Measurements from ENCODE around the gene ORC3.

The ORC3 gene

GRCh38 chr6:87628424-87628823, 38.5 kb downstream of the ORC3 start:
- Histone ChIP-seq H3K36me3 (ENCODE audit: control insufficient read depth in 5 of 5, insufficient read depth in 5 of 5, low read length in 5 of 5) (peaks cover 4 to 10% (median 6%) of the 10 kb centered on the region in 5 donors), H3K9me3 (ENCODE audit: control insufficient read depth in 5 of 5, low read length in 5 of 5) (no peaks in the 10 kb centered on the region), H3K27me3 (ENCODE audit: control insufficient read depth in 5 of 5, insufficient read depth in 4 of 5, low read length in 5 of 5) (no peaks in the 10 kb centered on the region), H3K4me1 (ENCODE audit: control insufficient read depth in 5 of 5, insufficient read depth in 5 of 5, low read length in 5 of 5) (peaks cover 0 to 8% (median 0%) of the 10 kb centered on the region in 5 donors), H3K9ac (ENCODE audit: low read length in 5 of 5) (no peak overlapping the region), H3K27ac (ENCODE audit: low read depth, low read length) (no peak overlapping the region), H3K4me3 (ENCODE audit: low read depth in 1 of 5, low read length in 5 of 5) (no peak overlapping the region)

- no peak overlapping the region for H3K4me3 ChIP-seq (ENCODE audit: low read depth in 1 of 5, low read length in 5 of 5)
- H3K4me1 ChIP-seq (ENCODE audit: control insufficient read depth in 5 of 5, insufficient read depth in 5 of 5, low read length in 5 of 5) = peaks cover 0 to 8% (median 0%) of the 10 kb centered on the region in 5 donors
- H3K27ac ChIP-seq (ENCODE audit: low read depth, low read length) = no peak overlapping the region
- peaks cover 4 to 8% (median 6%) of the 10 kb centered on the region in 5 donors for H3K36me3 ChIP-seq (ENCODE audit: control insufficient read depth in 5 of 5, insufficient read depth in 5 of 5, low read length in 5 of 5)
- no peaks in the 10 kb centered on the region for H3K27me3 ChIP-seq (ENCODE audit: control insufficient read depth in 5 of 5, insufficient read depth in 4 of 5, low read length in 5 of 5)
- no peak overlapping the region for H3K9ac ChIP-seq (ENCODE audit: low read length in 5 of 5)
- no peaks in the 10 kb centered on the region for H3K9me3 ChIP-seq (ENCODE audit: control insufficient read depth in 5 of 5, low read length in 5 of 5)
Observed at GRCh38 chr6:87628881-87629280, 38.9 kb downstream of the ORC3 start.

GRCh38 chr6:87630746-87631145, 40.8 kb downstream of the ORC3 start:
- Histone ChIP-seq H3K9ac (ENCODE audit: low read length in 5 of 5) (no peak overlapping the region), H3K4me1 (ENCODE audit: control insufficient read depth in 5 of 5, insufficient read depth in 5 of 5, low read length in 5 of 5) (peaks cover 0 to 8% (median 0%) of the 10 kb centered on the region in 5 donors), H3K9me3 (ENCODE audit: control insufficient read depth in 5 of 5, low read length in 5 of 5) (no peaks in the 10 kb centered on the region), H3K27ac (ENCODE audit: low read depth, low read length) (no peak overlapping the region), H3K4me3 (ENCODE audit: low read depth in 1 of 5, low read length in 5 of 5) (no peak overlapping the region), H3K36me3 (ENCODE audit: control insufficient read depth in 5 of 5, insufficient read depth in 5 of 5, low read length in 5 of 5) (peaks cover 6 to 18% (median 13%) of the 10 kb centered on the region in 5 donors), H3K27me3 (ENCODE audit: control insufficient read depth in 5 of 5, insufficient read depth in 4 of 5, low read length in 5 of 5) (no peaks in the 10 kb centered on the region)

GRCh38 chr6:87633851-87634250, 43.9 kb downstream of the ORC3 start:
- H3K36me3 ChIP-seq (ENCODE audit: control insufficient read depth in 5 of 5, insufficient read depth in 5 of 5, low read length in 5 of 5) = peaks cover 17 to 35% (median 27%) of the 10 kb centered on the region in 5 donors
- no peak overlapping the region for H3K27ac ChIP-seq (ENCODE audit: low read depth, low read length)
- peaks cover 0 to 8% (median 0%) of the 10 kb centered on the region in 5 donors for H3K4me1 ChIP-seq (ENCODE audit: control insufficient read depth in 5 of 5, insufficient read depth in 5 of 5, low read length in 5 of 5)
- H3K4me3 ChIP-seq (ENCODE audit: low read depth in 1 of 5, low read length in 5 of 5) = no peak overlapping the region
- no peaks in the 10 kb centered on the region for H3K27me3 ChIP-seq (ENCODE audit: control insufficient read depth in 5 of 5, insufficient read depth in 4 of 5, low read length in 5 of 5)
- no peak overlapping the region for H3K9ac ChIP-seq (ENCODE audit: low read length in 5 of 5)
- no peaks in the 10 kb centered on the region for H3K9me3 ChIP-seq (ENCODE audit: control insufficient read depth in 5 of 5, low read length in 5 of 5)

- no peaks in the 10 kb centered on the region for H3K27me3 ChIP-seq (ENCODE audit: control insufficient read depth in 5 of 5, insufficient read depth in 4 of 5, low read length in 5 of 5)
- H3K4me1 ChIP-seq (ENCODE audit: control insufficient read depth in 5 of 5, insufficient read depth in 5 of 5, low read length in 5 of 5) = no peaks in the 10 kb centered on the region
- no peak overlapping the region for H3K27ac ChIP-seq (ENCODE audit: low read depth, low read length)
- H3K4me3 ChIP-seq (ENCODE audit: low read depth in 1 of 5, low read length in 5 of 5) = no peak overlapping the region
- H3K9me3 ChIP-seq (ENCODE audit: control insufficient read depth in 5 of 5, low read length in 5 of 5) = no peaks in the 10 kb centered on the region
- H3K9ac ChIP-seq (ENCODE audit: low read length in 5 of 5) = no peak overlapping the region
- peaks cover 16 to 33% (median 27%) of the 10 kb centered on the region in 5 donors for H3K36me3 ChIP-seq (ENCODE audit: control insufficient read depth in 5 of 5, insufficient read depth in 5 of 5, low read length in 5 of 5)
Observed at GRCh38 chr6:87636315-87636714, 46.4 kb downstream of the ORC3 start.

- H3K4me3 ChIP-seq (ENCODE audit: low read depth in 1 of 5, low read length in 5 of 5) = no peak overlapping the region
- H3K9me3 ChIP-seq (ENCODE audit: control insufficient read depth in 5 of 5, low read length in 5 of 5) = no peaks in the 10 kb centered on the region
- H3K36me3 ChIP-seq (ENCODE audit: control insufficient read depth in 5 of 5, insufficient read depth in 5 of 5, low read length in 5 of 5) = peaks cover 16 to 33% (median 26%) of the 10 kb centered on the region in 5 donors
Observed at GRCh38 chr6:87637106-87637505, 47.2 kb downstream of the ORC3 start.

GRCh38 chr6:87639373-87639772, 49.4 kb downstream of the ORC3 start:
- Histone ChIP-seq H3K27ac (ENCODE audit: low read depth, low read length) (no peak overlapping the region), H3K36me3 (ENCODE audit: control insufficient read depth in 5 of 5, insufficient read depth in 5 of 5, low read length in 5 of 5) (peaks cover 11 to 31% (median 23%) of the 10 kb centered on the region in 5 donors), H3K9me3 (ENCODE audit: control insufficient read depth in 5 of 5, low read length in 5 of 5) (no peaks in the 10 kb centered on the region), H3K4me3 (ENCODE audit: low read depth in 1 of 5, low read length in 5 of 5) (no peak overlapping the region), H3K9ac (ENCODE audit: low read length in 5 of 5) (no peak overlapping the region), H3K4me1 (ENCODE audit: control insufficient read depth in 5 of 5, insufficient read depth in 5 of 5, low read length in 5 of 5) (no peaks in the 10 kb centered on the region), H3K27me3 (ENCODE audit: control insufficient read depth in 5 of 5, insufficient read depth in 4 of 5, low read length in 5 of 5) (no peaks in the 10 kb centered on the region)

More at GRCh38 chr6:87637106-87637505, 47.2 kb downstream of the ORC3 start:
- Histone ChIP-seq H3K27ac (ENCODE audit: low read depth, low read length) (no peak overlapping the region), H3K9ac (ENCODE audit: low read length in 5 of 5) (no peak overlapping the region), H3K27me3 (ENCODE audit: control insufficient read depth in 5 of 5, insufficient read depth in 4 of 5, low read length in 5 of 5) (no peaks in the 10 kb centered on the region), H3K4me1 (ENCODE audit: control insufficient read depth in 5 of 5, insufficient read depth in 5 of 5, low read length in 5 of 5) (no peaks in the 10 kb centered on the region)

GRCh38 chr6:87641065-87641692, 51.2 kb downstream of the ORC3 start:
- no peaks in the 10 kb centered on the region for H3K9me3 ChIP-seq (ENCODE audit: control insufficient read depth in 5 of 5, low read length in 5 of 5)
- no peaks in the 10 kb centered on the region for H3K4me1 ChIP-seq (ENCODE audit: control insufficient read depth in 5 of 5, insufficient read depth in 5 of 5, low read length in 5 of 5)
- peaks cover 7 to 19% (median 17%) of the 10 kb centered on the region in 5 donors for H3K36me3 ChIP-seq (ENCODE audit: control insufficient read depth in 5 of 5, insufficient read depth in 5 of 5, low read length in 5 of 5)
- H3K9ac ChIP-seq (ENCODE audit: low read length in 5 of 5) = no peak overlapping the region
- no peaks in the 10 kb centered on the region for H3K27me3 ChIP-seq (ENCODE audit: control insufficient read depth in 5 of 5, insufficient read depth in 4 of 5, low read length in 5 of 5)
- no peak overlapping the region for H3K27ac ChIP-seq (ENCODE audit: low read depth, low read length)
- H3K4me3 ChIP-seq (ENCODE audit: low read depth in 1 of 5, low read length in 5 of 5) = no peak overlapping the region

GRCh38 chr6:87645080-87645479, 55.1 kb downstream of the ORC3 start:
- Histone ChIP-seq H3K36me3 (ENCODE audit: control insufficient read depth in 5 of 5, insufficient read depth in 5 of 5, low read length in 5 of 5) (peaks cover 0 to 10% (median 0%) of the 10 kb centered on the region in 5 donors), H3K27me3 (ENCODE audit: control insufficient read depth in 5 of 5, insufficient read depth in 4 of 5, low read length in 5 of 5) (no peaks in the 10 kb centered on the region), H3K4me3 (ENCODE audit: low read depth in 1 of 5, low read length in 5 of 5) (peak overlapping the region in 3 of 5 donors; percentile 4 to 51 (median 47)), H3K27ac (ENCODE audit: low read depth, low read length) (no peak overlapping the region), H3K9ac (ENCODE audit: low read length in 5 of 5) (peak overlapping the region in 2 of 5 donors; percentile 26 to 33), H3K4me1 (ENCODE audit: control insufficient read depth in 5 of 5, insufficient read depth in 5 of 5, low read length in 5 of 5) (no peaks in the 10 kb centered on the region), H3K9me3 (ENCODE audit: control insufficient read depth in 5 of 5, low read length in 5 of 5) (no peaks in the 10 kb centered on the region)

GRCh38 chr6:87653074-87653962, 63.4 kb downstream of the ORC3 start:
- Histone ChIP-seq H3K27me3 (ENCODE audit: control insufficient read depth in 5 of 5, insufficient read depth in 4 of 5, low read length in 5 of 5) (no peaks in the 10 kb centered on the region), H3K36me3 (ENCODE audit: control insufficient read depth in 5 of 5, insufficient read depth in 5 of 5, low read length in 5 of 5) (peaks cover 0 to 13% (median 3%) of the 10 kb centered on the region in 5 donors), H3K4me1 (ENCODE audit: control insufficient read depth in 5 of 5, insufficient read depth in 5 of 5, low read length in 5 of 5) (peaks cover 0 to 7% (median 0%) of the 10 kb centered on the region in 5 donors), H3K9me3 (ENCODE audit: control insufficient read depth in 5 of 5, low read length in 5 of 5) (no peaks in the 10 kb centered on the region), H3K9ac (ENCODE audit: low read length in 5 of 5) (no peak overlapping the region), H3K4me3 (ENCODE audit: low read depth in 1 of 5, low read length in 5 of 5) (no peak overlapping the region), H3K27ac (ENCODE audit: low read depth, low read length) (peak overlapping the region; percentile 33)

All from subcutaneous abdominal adipose tissue (tissue), 5 donors.